ENCODE measurements around the gene PCP2. TPM values are rescaled to one million over a fixed set of nuclear protein-coding genes. Genes with fewer than 3 reads are reported as not detected.
A peak's percentile ranks its signal among the peaks of the same experiment; 100 is the strongest.

The PCP2 gene
- total and polyA plus RNA-seq, 2 of the 13 experiments (the other 11 are each of a cell fraction or from before 2014, with no cell fraction given), result 0.62 TPM; not detected in 1

DNA sequence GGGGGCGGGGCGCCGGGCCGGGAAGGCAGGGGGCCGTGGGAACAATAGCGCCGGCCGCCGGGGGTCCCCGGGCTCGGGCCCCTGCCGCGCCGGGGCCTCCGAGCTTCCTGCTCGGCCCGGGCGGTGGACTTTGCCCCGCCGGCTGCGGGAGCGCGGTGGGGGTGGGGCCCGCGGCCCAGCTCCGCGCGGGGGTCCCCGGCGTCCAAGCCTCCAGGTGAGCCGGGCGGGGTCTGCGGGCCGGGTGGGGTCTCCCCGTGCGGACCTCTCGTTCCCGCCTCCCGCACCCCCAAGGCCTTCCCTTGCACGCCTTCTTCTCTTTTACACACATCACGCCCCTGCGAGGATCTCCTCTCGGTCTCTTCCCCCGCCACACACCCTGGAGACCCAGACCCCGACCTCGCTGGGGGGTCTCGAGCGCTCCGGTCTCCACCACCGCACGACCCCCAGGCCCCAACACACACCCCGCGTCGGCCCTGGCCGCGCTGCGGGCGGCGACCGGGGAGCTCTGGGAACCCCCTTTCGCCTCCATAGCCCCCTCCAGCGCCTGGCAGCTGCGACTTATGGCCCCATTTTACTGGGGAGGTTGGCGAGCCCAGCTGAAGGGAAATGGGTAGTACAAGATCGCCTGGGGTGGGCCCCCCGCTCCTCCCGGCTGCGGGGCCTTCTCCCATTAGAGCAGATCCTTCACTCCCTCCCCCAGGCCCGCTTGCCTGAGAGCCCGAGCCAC is 37.1 kb downstream of the PCP2 start (continued):
- TF ChIP-seq RBM39 (IDR thresholded peaks at IDR 0.05; ENCODE audit: low read depth, low read length, poor library complexity, severe bottlenecking) (no peak), KLF13 (CRISPR knock-in tag; IDR thresholded peaks at IDR 0.05) (no peak), ZNF224 (CRISPR knock-in tag; IDR thresholded peaks at IDR 0.05) (no peak), ZNF678 (CRISPR knock-in tag; IDR thresholded peaks at IDR 0.05) (no peak), NCOA2 (CRISPR knock-in tag; IDR thresholded peaks at IDR 0.05) (no peak), HNF4A (CRISPR knock-in tag; IDR thresholded peaks at IDR 0.05) (peak; percentile 25; the same call in 1 of the 2 replicates), ZNF451 (CRISPR knock-in tag; IDR thresholded peaks at IDR 0.05) (no peak), TGIF2 (CRISPR knock-in tag; IDR thresholded peaks at IDR 0.05) (no peak), ATF1 (CRISPR knock-in tag; IDR thresholded peaks at IDR 0.05) (no peak), ZNF317 (CRISPR knock-in tag; IDR thresholded peaks at IDR 0.05) (peak; percentile 52; the same call in 1 of the 2 replicates), ZFP82 (CRISPR knock-in tag; IDR thresholded peaks at IDR 0.05; ENCODE audit: borderline replicate concordance) (no peak), TCF7L2 (IDR thresholded peaks at IDR 0.05; ENCODE audit: low read depth, low read length) (no peak)
- TF ChIP-seq, protein P1, sequence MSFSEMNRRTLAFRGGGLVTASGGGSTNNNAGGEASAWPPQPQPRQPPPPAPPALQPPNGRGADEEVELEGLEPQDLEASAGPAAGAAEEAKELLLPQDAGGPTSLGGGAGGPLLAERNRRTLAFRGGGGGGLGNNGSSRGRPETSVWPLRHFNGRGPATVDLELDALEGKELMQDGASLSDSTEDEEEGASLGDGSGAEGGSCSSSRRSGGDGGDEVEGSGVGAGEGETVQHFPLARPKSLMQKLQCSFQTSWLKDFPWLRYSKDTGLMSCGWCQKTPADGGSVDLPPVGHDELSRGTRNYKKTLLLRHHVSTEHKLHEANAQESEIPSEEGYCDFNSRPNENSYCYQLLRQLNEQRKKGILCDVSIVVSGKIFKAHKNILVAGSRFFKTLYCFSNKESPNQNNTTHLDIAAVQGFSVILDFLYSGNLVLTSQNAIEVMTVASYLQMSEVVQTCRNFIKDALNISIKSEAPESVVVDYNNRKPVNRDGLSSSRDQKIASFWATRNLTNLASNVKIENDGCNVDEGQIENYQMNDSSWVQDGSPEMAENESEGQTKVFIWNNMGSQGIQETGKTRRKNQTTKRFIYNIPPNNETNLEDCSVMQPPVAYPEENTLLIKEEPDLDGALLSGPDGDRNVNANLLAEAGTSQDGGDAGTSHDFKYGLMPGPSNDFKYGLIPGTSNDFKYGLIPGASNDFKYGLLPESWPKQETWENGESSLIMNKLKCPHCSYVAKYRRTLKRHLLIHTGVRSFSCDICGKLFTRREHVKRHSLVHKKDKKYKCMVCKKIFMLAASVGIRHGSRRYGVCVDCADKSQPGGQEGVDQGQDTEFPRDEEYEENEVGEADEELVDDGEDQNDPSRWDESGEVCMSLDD (CRISPR knock-in tag; IDR thresholded peaks at IDR 0.05; ENCODE audit: borderline replicate concordance), result 0 out of 2 replicates have a peak, but pooled peaks have one; percentile 16
- TF ChIP-seq, protein P2, sequence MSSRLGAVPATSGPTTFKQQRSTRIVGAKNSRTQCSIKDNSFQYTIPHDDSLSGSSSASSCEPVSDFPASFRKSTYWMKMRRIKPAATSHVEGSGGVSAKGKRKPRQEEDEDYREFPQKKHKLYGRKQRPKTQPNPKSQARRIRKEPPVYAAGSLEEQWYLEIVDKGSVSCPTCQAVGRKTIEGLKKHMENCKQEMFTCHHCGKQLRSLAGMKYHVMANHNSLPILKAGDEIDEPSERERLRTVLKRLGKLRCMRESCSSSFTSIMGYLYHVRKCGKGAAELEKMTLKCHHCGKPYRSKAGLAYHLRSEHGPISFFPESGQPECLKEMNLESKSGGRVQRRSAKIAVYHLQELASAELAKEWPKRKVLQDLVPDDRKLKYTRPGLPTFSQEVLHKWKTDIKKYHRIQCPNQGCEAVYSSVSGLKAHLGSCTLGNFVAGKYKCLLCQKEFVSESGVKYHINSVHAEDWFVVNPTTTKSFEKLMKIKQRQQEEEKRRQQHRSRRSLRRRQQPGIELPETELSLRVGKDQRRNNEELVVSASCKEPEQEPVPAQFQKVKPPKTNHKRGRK (CRISPR knock-in tag; IDR thresholded peaks at IDR 0.05), result no peak
- TF ChIP-seq, protein P3, sequence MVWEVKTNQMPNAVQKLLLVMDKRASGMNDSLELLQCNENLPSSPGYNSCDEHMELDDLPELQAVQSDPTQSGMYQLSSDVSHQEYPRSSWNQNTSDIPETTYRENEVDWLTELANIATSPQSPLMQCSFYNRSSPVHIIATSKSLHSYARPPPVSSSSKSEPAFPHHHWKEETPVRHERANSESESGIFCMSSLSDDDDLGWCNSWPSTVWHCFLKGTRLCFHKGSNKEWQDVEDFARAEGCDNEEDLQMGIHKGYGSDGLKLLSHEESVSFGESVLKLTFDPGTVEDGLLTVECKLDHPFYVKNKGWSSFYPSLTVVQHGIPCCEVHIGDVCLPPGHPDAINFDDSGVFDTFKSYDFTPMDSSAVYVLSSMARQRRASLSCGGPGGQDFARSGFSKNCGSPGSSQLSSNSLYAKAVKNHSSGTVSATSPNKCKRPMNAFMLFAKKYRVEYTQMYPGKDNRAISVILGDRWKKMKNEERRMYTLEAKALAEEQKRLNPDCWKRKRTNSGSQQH (CRISPR knock-in tag; IDR thresholded peaks at IDR 0.05; ENCODE audit: low read depth), result no peak
- TF ChIP-seq, protein P4, sequence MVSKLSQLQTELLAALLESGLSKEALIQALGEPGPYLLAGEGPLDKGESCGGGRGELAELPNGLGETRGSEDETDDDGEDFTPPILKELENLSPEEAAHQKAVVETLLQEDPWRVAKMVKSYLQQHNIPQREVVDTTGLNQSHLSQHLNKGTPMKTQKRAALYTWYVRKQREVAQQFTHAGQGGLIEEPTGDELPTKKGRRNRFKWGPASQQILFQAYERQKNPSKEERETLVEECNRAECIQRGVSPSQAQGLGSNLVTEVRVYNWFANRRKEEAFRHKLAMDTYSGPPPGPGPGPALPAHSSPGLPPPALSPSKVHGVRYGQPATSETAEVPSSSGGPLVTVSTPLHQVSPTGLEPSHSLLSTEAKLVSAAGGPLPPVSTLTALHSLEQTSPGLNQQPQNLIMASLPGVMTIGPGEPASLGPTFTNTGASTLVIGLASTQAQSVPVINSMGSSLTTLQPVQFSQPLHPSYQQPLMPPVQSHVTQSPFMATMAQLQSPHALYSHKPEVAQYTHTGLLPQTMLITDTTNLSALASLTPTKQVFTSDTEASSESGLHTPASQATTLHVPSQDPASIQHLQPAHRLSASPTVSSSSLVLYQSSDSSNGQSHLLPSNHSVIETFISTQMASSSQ (IDR thresholded peaks at IDR 0.05; ENCODE audit: low read depth), result no peak
- TF ChIP-seq, protein P4 (CRISPR knock-in tag; IDR thresholded peaks at IDR 0.05; ENCODE audit: borderline replicate concordance), result no peak
- TF ChIP-seq, protein P5, sequence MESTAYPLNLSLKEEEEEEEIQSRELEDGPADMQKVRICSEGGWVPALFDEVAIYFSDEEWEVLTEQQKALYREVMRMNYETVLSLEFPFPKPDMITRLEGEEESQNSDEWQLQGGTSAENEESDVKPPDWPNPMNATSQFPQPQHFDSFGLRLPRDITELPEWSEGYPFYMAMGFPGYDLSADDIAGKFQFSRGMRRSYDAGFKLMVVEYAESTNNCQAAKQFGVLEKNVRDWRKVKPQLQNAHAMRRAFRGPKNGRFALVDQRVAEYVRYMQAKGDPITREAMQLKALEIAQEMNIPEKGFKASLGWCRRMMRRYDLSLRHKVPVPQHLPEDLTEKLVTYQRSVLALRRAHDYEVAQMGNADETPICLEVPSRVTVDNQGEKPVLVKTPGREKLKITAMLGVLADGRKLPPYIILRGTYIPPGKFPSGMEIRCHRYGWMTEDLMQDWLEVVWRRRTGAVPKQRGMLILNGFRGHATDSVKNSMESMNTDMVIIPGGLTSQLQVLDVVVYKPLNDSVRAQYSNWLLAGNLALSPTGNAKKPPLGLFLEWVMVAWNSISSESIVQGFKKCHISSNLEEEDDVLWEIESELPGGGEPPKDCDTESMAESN (CRISPR knock-in tag; conservative IDR thresholded peaks at IDR 0.05), result no peak
